Thyroid gland (tissue), 4 donors: ENCODE measurements around the gene MTMR2.

Source experiments
- CTCF ChIP-seq, 6 experiments: fragments of 200-600 bp in 3 of 6; fragments of 450-650 bp in 3 of 6; sonication (generic) in 3 of 6; IDR thresholded peaks; one replicate each; pipeline ENCODE4 v1.5.1; 2016 to 2019; ENCODE audit warnings: antibody characterized with exemption in 6 of 6, mild to moderate bottlenecking in 2 of 6, inconsistent platforms in 1 of 6, moderate library complexity in 1 of 6
- POLR2A ChIP-seq, 2 donors: fragments of 450-650 bp; IDR thresholded peaks; one replicate each; pipeline ENCODE4 v1.6.1; 2017; ENCODE audit warnings: antibody characterized with exemption in 2 of 2, mild to moderate bottlenecking in 2 of 2, moderate library complexity in 1 of 2

GRCh38 chr11:95948637-95949036 is 24.7 kb upstream of the MTMR2 start:
- TF ChIP-seq CTCF (IDR thresholded peaks at IDR 0.05) (no peak), POLR2A (IDR thresholded peaks at IDR 0.05) (no peak)
